ENCODE data around the gene DHRS3.
A peak's percentile ranks its signal among the peaks of the same experiment; 100 is the strongest.

Gene DHRS3

GRCh38 chr1:12580054-12580887 is 37.7 kb downstream of the DHRS3 start:
- H4K91ac ChIP-seq (ENCODE audit: low read depth, low read length, poor library complexity) = no peak overlapping the region
- H2BK15ac ChIP-seq (ENCODE audit: low read length) = no peak overlapping the region
- no peak overlapping the region for H2BK5ac ChIP-seq (ENCODE audit: low read length)
- H2AFZ ChIP-seq (ENCODE audit: low read length) = no peak overlapping the region
- H4K8ac ChIP-seq (ENCODE audit: low read depth, low read length) = no peak overlapping the region
- H3K9ac ChIP-seq (ENCODE audit: low read depth, low read length, poor library complexity) = no peak overlapping the region
- H3K14ac ChIP-seq (ENCODE audit: low read length) = no peak overlapping the region
- peak overlapping the region; percentile 35 for H3K18ac ChIP-seq (ENCODE audit: low read length)
- WGBS, 2 donors (ENCODE audit: extremely low coverage in 2 of 2, insufficient read length in 2 of 2, insufficient replicate concordance in 1 of 2) = no CpG with 5 or more reads among the region's 20 CpGs
- no peaks in the 10 kb centered on the region for H3K79me1 ChIP-seq (ENCODE audit: low read depth, low read length)
- H3K27me3 ChIP-seq (ENCODE audit: control insufficient read depth in 3 of 3, insufficient read depth in 3 of 3, low read depth in 1 of 3, low read length in 3 of 3) = peaks cover 0 to 2% (median 0%) of the 10 kb centered on the region in 3 experiments
- no peaks in the 10 kb centered on the region for H3K36me3 ChIP-seq (replicated peaks in 1 of 2; ENCODE audit: control insufficient read depth in 2 of 2, insufficient read depth in 2 of 2, low read length in 2 of 2)
- H3K27ac ChIP-seq (replicated peaks; ENCODE audit: low read length) = no peak overlapping the region
- H2BK120ac ChIP-seq (ENCODE audit: low read depth, low read length) = no peak overlapping the region
- no peaks in the 10 kb centered on the region for H3K4me1 ChIP-seq (ENCODE audit: control insufficient read depth in 2 of 2, insufficient read depth in 1 of 2, low read depth in 1 of 2, low read length in 2 of 2)
- H2BK12ac ChIP-seq (ENCODE audit: low read length) = no peak overlapping the region
- DNase-seq (ENCODE audit: low spot score) = no peak
- no peak overlapping the region for H2AK5ac ChIP-seq (ENCODE audit: low read depth, low read length)
- H3K23ac ChIP-seq (ENCODE audit: low read depth, low read length, poor library complexity) = no peak overlapping the region
- H3K4me2 ChIP-seq (ENCODE audit: insufficient read depth, low read length, poor library complexity, severe bottlenecking) = no peak overlapping the region
- H3K4me3 ChIP-seq (ENCODE audit: low read length in 2 of 2) = no peak overlapping the region
- no peak overlapping the region for H3K4ac ChIP-seq (ENCODE audit: low read length)
- H3K9me3 ChIP-seq (replicated peaks in 1 of 2; ENCODE audit: control insufficient read depth in 2 of 2, insufficient read depth in 1 of 2, low read depth in 1 of 2, low read length in 2 of 2) = no peaks in the 10 kb centered on the region

GRCh38 chr1:12578860-12579422 is 39.1 kb downstream of the DHRS3 start:
- no peaks in the 10 kb centered on the region for H3K9me3 ChIP-seq (replicated peaks in 1 of 2; ENCODE audit: control insufficient read depth in 2 of 2, insufficient read depth in 1 of 2, low read depth in 1 of 2, low read length in 2 of 2)
- H3K14ac ChIP-seq (ENCODE audit: low read length) = no peak overlapping the region
- no CpG with 5 or more reads among the region's 19 CpGs for WGBS, 2 donors (ENCODE audit: extremely low coverage in 2 of 2, insufficient read length in 2 of 2, insufficient replicate concordance in 1 of 2)
- H2AK5ac ChIP-seq (ENCODE audit: low read depth, low read length) = peak overlapping the region; percentile 42
- no peak overlapping the region for H2BK5ac ChIP-seq (ENCODE audit: low read length)
- no peak overlapping the region for H3K23ac ChIP-seq (ENCODE audit: low read depth, low read length, poor library complexity)
- H3K18ac ChIP-seq (ENCODE audit: low read length) = peak overlapping the region; percentile 38
- no peak overlapping the region for H3K4me3 ChIP-seq (ENCODE audit: low read length in 2 of 2)
- no peaks in the 10 kb centered on the region for H3K36me3 ChIP-seq (replicated peaks in 1 of 2; ENCODE audit: control insufficient read depth in 2 of 2, insufficient read depth in 2 of 2, low read length in 2 of 2)
- no peak overlapping the region for H3K4ac ChIP-seq (ENCODE audit: low read length)
- H3K27ac ChIP-seq (replicated peaks; ENCODE audit: low read length) = no peak overlapping the region
- no peak overlapping the region for H2BK12ac ChIP-seq (ENCODE audit: low read length)
- no peaks in the 10 kb centered on the region for H3K79me1 ChIP-seq (ENCODE audit: low read depth, low read length)
- no peak overlapping the region for H4K8ac ChIP-seq (ENCODE audit: low read depth, low read length)
- DNase-seq (ENCODE audit: low spot score) = no peak
- peak overlapping the region; percentile 34 for H3K9ac ChIP-seq (ENCODE audit: low read depth, low read length, poor library complexity)
- peaks cover 0 to 2% (median 0%) of the 10 kb centered on the region in 3 experiments for H3K27me3 ChIP-seq (ENCODE audit: control insufficient read depth in 3 of 3, insufficient read depth in 3 of 3, low read depth in 1 of 3, low read length in 3 of 3)
- no peak overlapping the region for H3K4me2 ChIP-seq (ENCODE audit: insufficient read depth, low read length, poor library complexity, severe bottlenecking)
- H2AFZ ChIP-seq (ENCODE audit: low read length) = no peak overlapping the region
- H3K4me1 ChIP-seq (ENCODE audit: control insufficient read depth in 2 of 2, insufficient read depth in 1 of 2, low read depth in 1 of 2, low read length in 2 of 2) = no peaks in the 10 kb centered on the region
- no peak overlapping the region for H4K91ac ChIP-seq (ENCODE audit: low read depth, low read length, poor library complexity)
- no peak overlapping the region for H2BK15ac ChIP-seq (ENCODE audit: low read length)
- no peak overlapping the region for H2BK120ac ChIP-seq (ENCODE audit: low read depth, low read length)

DNA sequence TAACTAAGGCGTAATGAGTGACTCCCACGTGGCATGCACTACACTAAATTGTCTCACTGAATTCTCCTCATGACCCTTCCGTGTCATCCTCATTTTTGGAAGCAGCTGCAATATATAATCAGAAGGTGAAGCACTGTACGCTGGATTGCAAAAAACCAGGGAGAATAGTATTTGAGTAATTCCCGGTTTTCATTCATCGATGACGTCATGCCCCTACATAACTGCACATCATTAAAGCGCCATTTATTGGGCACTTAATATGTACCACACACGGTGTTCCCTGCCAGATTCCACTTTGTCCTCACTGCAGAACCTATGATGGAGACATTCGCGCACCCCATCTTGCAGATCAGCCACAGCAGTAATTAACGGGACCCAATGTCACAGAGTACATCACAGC is 41.0 kb downstream of the DHRS3 start:
- no peak overlapping the region for H3K4ac ChIP-seq (ENCODE audit: low read length)
- no peak overlapping the region for H2BK5ac ChIP-seq (ENCODE audit: low read length)
- no peak overlapping the region for H3K14ac ChIP-seq (ENCODE audit: low read length)
- peaks cover 0 to 2% (median 0%) of the 10 kb centered on the region in 3 experiments for H3K27me3 ChIP-seq (ENCODE audit: control insufficient read depth in 3 of 3, insufficient read depth in 3 of 3, low read depth in 1 of 3, low read length in 3 of 3)
- no peak for DNase-seq (ENCODE audit: low spot score)
- H2BK15ac ChIP-seq (ENCODE audit: low read length) = no peak overlapping the region
- H3K9ac ChIP-seq (ENCODE audit: low read depth, low read length, poor library complexity) = no peak overlapping the region
- no peak overlapping the region for H2BK12ac ChIP-seq (ENCODE audit: low read length)
- no peak overlapping the region for H4K91ac ChIP-seq (ENCODE audit: low read depth, low read length, poor library complexity)
- H3K23ac ChIP-seq (ENCODE audit: low read depth, low read length, poor library complexity) = no peak overlapping the region
- H3K27ac ChIP-seq (replicated peaks; ENCODE audit: low read length) = no peak overlapping the region
- H3K79me1 ChIP-seq (ENCODE audit: low read depth, low read length) = no peaks in the 10 kb centered on the region
- H3K18ac ChIP-seq (ENCODE audit: low read length) = peak overlapping the region; percentile 1
- H3K36me3 ChIP-seq (replicated peaks in 1 of 2; ENCODE audit: control insufficient read depth in 2 of 2, insufficient read depth in 2 of 2, low read length in 2 of 2) = no peaks in the 10 kb centered on the region
- WGBS, 2 donors (ENCODE audit: extremely low coverage in 2 of 2, insufficient read length in 2 of 2, insufficient replicate concordance in 1 of 2) = no CpG with 5 or more reads among the region's 12 CpGs
- no peak overlapping the region for H2AK5ac ChIP-seq (ENCODE audit: low read depth, low read length)
- no peak overlapping the region for H3K4me3 ChIP-seq (ENCODE audit: low read length in 2 of 2)
- H3K9me3 ChIP-seq (replicated peaks in 1 of 2; ENCODE audit: control insufficient read depth in 2 of 2, insufficient read depth in 1 of 2, low read depth in 1 of 2, low read length in 2 of 2) = no peaks in the 10 kb centered on the region
- H2AFZ ChIP-seq (ENCODE audit: low read length) = no peak overlapping the region
- H3K4me2 ChIP-seq (ENCODE audit: insufficient read depth, low read length, poor library complexity, severe bottlenecking) = no peak overlapping the region
- H4K8ac ChIP-seq (ENCODE audit: low read depth, low read length) = no peak overlapping the region
- no peak overlapping the region for H2BK120ac ChIP-seq (ENCODE audit: low read depth, low read length)
- no peaks in the 10 kb centered on the region for H3K4me1 ChIP-seq (ENCODE audit: control insufficient read depth in 2 of 2, insufficient read depth in 1 of 2, low read depth in 1 of 2, low read length in 2 of 2)

GRCh38 chr1:12574757-12575139 is 43.3 kb downstream of the DHRS3 start:
- H3K4me3 ChIP-seq (ENCODE audit: low read length in 2 of 2) = no peak overlapping the region
- no peak overlapping the region for H2BK120ac ChIP-seq (ENCODE audit: low read depth, low read length)
- no peak overlapping the region for H3K18ac ChIP-seq (ENCODE audit: low read length)
- peaks cover 0 to 2% (median 2%) of the 10 kb centered on the region in 3 experiments for H3K27me3 ChIP-seq (ENCODE audit: control insufficient read depth in 3 of 3, insufficient read depth in 3 of 3, low read depth in 1 of 3, low read length in 3 of 3)
- no peak overlapping the region for H3K14ac ChIP-seq (ENCODE audit: low read length)
- H4K91ac ChIP-seq (ENCODE audit: low read depth, low read length, poor library complexity) = no peak overlapping the region
- H3K9me3 ChIP-seq (replicated peaks in 1 of 2; ENCODE audit: control insufficient read depth in 2 of 2, insufficient read depth in 1 of 2, low read depth in 1 of 2, low read length in 2 of 2) = no peaks in the 10 kb centered on the region
- no peak for DNase-seq (ENCODE audit: low spot score)
- no peaks in the 10 kb centered on the region for H3K4me1 ChIP-seq (ENCODE audit: control insufficient read depth in 2 of 2, insufficient read depth in 1 of 2, low read depth in 1 of 2, low read length in 2 of 2)
- no CpG with 5 or more reads among the region's 5 CpGs for WGBS, 2 donors (ENCODE audit: extremely low coverage in 2 of 2, insufficient read length in 2 of 2, insufficient replicate concordance in 1 of 2)
- no peak overlapping the region for H3K23ac ChIP-seq (ENCODE audit: low read depth, low read length, poor library complexity)
- no peak overlapping the region for H3K4me2 ChIP-seq (ENCODE audit: insufficient read depth, low read length, poor library complexity, severe bottlenecking)
- no peak overlapping the region for H3K4ac ChIP-seq (ENCODE audit: low read length)
- no peak overlapping the region for H2AFZ ChIP-seq (ENCODE audit: low read length)
- no peak overlapping the region for H3K9ac ChIP-seq (ENCODE audit: low read depth, low read length, poor library complexity)
- H3K27ac ChIP-seq (replicated peaks; ENCODE audit: low read length) = no peak overlapping the region
- no peak overlapping the region for H2AK5ac ChIP-seq (ENCODE audit: low read depth, low read length)
- H2BK15ac ChIP-seq (ENCODE audit: low read length) = no peak overlapping the region
- no peaks in the 10 kb centered on the region for H3K79me1 ChIP-seq (ENCODE audit: low read depth, low read length)
- no peak overlapping the region for H2BK5ac ChIP-seq (ENCODE audit: low read length)
- no peak overlapping the region for H4K8ac ChIP-seq (ENCODE audit: low read depth, low read length)
- H3K36me3 ChIP-seq (replicated peaks in 1 of 2; ENCODE audit: control insufficient read depth in 2 of 2, insufficient read depth in 2 of 2, low read length in 2 of 2) = no peaks in the 10 kb centered on the region
- peak overlapping the region; percentile 43 for H2BK12ac ChIP-seq (ENCODE audit: low read length)

Data from neuronal stem cell (in vitro differentiated cells).